ENCODE measurements around the gene INO80E.
"Not testable (repeated sequence)": the region's sequence is repeated elsewhere in the genome, so short reads cannot be mapped to it uniquely, and the experiment has no call there.

INO80E gene

DNA sequence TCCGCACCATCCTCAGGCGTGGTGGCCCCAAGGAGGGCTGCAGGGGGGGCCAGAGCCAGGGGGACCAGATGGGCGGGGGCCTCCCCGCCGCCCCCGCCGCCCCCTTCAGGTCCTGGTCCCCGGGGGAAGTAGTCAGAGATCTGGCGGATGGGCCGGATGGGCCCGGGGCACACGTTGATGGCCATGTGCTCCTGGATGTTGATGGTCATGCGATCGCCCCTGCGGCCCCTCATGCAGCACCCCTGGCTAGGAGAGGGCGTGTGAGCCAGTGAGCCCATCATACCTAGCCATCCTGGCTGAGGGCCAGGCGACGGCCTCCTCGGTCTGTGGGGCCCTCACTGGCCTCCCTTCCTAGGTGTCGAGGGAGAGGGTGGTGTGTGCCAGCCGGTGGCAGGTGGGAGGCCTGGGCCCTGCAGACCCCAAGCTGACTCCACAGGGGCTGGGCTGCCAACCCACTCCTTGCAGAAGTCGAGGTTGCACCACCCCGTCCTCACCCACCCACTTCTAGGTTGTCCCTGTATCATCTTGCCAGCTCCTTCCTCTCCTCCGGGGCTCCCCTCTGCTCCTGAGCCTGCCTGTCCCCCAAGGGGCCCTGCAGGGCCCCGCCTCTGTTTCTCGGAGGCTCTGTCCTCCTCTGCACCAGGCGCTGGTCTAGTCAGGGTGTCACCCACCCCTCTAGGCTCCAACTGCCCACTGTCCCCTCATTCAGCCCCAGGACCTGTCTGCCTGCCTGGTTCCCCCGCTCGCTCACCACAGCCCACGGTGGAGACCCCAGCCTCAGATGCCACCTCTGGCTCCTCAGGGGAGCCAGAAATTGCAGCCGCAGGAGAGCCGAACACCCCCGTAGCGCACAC is 14.2 kb downstream of the INO80E start:
- no peak for DNase-seq (ENCODE audit: low read depth in 2 of 2)

- DNase-seq (ENCODE audit: low read depth in 2 of 2) = no peak
Measured at GRCh38 chr16:30010844-30011713, 15.0 kb downstream of the INO80E start, which contains the start of gene DOC2A. DOC2A (minus strand) TSS chr16:30011027; CDS start chr16:30010222, 805 bp downstream.

GRCh38 chr16:30011714-30012504 is 15.9 kb downstream of the INO80E start:
- no peak for DNase-seq (ENCODE audit: low read depth in 2 of 2)

- not testable (repeated sequence) for DNase-seq (ENCODE audit: low read depth in 2 of 2)
Measured at GRCh38 chr16:30012598-30012997, 16.6 kb downstream of the INO80E start.

DNA sequence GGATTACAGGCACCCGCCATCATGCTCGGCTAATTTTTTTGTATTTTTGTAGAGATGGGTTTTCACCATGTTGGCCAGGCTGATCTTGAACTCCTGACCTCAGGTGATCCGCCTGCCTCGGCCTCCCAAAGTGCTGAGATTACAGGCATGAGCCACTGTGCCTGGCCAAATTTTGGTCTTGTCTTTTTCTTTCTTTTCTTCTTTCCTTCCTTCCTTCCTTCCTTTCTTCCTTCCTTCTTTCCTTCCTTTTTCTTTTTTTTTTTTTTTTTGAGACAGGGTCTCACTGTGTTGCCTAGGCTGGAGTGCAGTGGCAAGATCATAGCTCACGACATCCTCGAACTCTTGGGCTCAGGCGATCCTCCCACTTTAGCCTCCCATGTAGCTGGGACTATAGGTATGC is 19.4 kb downstream of the INO80E start:
- DNase-seq (ENCODE audit: low read depth in 2 of 2) = not testable (repeated sequence)

DNA sequence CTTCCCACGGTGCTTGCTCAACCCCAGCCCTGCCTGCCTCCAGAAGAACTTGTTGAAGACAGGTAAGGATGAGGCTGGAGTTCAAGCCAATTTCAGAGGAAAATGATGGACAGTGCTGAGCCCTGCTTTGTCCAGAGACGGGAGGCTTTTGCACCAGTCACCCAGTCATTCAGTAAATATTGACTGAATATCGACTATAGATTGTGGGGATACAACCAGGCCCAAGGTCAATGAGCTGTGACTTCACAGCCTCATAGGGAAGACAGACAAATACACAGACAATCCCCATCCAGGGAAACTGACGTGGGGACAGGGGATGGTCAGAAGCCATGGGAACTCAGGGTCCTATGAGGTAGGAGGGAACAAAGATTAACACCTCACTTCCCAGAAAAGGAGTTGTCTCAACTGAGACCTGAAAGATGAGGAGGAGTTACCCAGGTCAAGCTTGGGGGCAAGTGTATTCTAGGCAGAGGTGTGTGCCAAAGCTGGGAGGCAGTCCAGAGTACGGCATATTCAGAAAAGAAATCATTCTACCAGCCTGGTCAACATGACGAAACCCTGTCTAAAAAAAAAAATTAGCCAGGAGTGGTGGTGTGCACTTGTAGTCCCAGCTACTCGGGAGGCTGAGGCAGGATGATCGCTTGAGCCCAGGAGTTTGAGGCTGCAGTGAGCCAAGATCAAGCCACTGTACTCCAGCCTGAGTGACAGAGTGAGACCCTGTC is 20.7 kb downstream of the INO80E start:
- DNase-seq (ENCODE audit: low read depth in 2 of 2) = no peak

- DNase-seq (ENCODE audit: low read depth in 2 of 2) = no peak
Measured at GRCh38 chr16:30017277-30017656, 21.2 kb downstream of the INO80E start.

- DNase-seq (ENCODE audit: low read depth in 2 of 2) = not testable (repeated sequence)
Measured at GRCh38 chr16:30017937-30018336, 21.9 kb downstream of the INO80E start.

DNA sequence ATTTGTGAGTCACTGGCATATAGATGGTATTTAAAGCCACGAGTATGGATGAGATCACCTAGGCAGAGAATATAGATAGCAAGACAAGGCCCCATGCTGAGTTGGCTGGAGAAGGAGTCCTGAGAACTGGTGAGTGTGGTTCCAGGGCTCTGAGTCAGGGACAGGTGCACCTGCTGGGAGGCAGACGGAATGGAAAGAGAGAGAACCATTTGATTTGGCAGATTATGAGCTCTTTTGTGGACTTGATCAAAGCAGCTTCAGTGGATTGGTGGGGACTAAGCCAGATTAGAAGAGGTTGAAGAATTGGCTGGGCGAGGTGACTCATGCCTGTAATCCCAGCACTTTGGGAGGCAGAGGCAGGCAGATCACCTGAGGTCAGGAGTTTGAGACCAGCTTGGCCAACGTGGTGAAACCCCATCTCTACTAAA is 22.7 kb downstream of the INO80E start:
- DNase-seq (ENCODE audit: low read depth in 2 of 2) = no peak

DNA sequence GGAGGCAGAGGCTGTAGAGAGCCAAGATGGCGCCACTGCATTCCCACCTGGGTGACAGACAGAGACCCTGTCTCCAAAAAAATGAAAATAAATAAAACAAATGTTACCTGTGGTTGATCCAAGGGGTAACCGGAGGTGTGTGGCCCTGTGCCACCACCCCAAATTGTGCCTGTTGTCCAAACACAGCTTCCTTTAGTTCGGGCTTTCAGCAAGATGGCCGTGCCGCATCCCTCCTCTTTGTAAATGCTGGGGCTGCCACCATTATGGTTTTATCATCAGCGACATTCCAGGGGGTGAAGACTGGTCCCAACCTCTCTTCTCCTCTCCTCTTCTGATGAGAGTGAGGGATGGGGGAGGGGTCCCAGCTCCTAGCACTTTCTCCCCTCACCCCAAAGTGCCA is 26.8 kb downstream of the INO80E start, which contains the start of gene C16orf92:
TSS of gene C16orf92 (plus strand) at position 312 of the 400 bp plus-strand sequence. CDS start 143 bp downstream, outside the sequence.
- no peak for DNase-seq (ENCODE audit: low read depth in 2 of 2)

DNA sequence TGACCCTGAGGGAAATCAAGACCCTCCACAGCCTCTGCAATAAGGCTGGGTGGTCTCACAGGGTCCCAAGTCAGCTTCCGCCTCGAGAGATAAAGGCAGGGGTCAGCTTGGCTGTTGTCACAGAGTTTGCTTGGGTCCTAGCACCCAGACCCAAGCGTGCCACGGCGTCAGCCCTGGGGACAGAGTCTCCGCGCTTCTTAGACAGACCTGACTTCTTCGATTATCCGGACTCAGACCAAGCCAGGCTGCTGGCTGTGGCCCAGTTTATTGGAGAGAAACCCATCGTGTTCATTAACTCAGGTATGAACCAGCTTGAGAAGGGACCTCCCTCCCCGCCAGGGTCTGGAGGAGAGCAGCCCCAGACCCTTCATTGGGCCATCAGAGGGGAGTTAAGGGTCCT is 27.5 kb downstream of the INO80E start:
- DNase-seq (ENCODE audit: low read depth in 2 of 2) = no peak

- no peak for DNase-seq (ENCODE audit: low read depth in 2 of 2)
Measured at GRCh38 chr16:30024451-30024850, 28.4 kb downstream of the INO80E start.

DNA sequence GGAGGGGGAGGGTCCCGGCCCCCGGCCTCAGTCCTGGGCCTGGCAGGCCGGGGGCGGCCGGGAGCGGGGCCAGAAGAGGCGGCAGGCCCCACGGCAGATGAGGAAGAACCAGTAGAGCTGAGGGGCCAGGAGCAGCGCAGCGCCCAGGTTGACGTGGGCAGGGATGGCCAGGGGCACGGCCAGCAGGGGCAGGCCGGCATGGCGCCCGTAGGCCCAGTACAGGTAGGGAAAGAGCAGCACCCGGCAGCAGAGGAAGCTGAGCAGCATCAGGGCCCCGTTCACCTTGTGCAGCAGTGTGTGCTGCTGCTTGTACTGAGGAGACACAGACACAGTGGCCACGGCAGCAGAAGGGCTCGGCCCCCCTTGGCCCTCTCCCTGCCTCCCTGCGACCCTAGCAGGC is 29.1 kb downstream of the INO80E start:
- DNase-seq (ENCODE audit: low read depth in 2 of 2) = no peak

DNA sequence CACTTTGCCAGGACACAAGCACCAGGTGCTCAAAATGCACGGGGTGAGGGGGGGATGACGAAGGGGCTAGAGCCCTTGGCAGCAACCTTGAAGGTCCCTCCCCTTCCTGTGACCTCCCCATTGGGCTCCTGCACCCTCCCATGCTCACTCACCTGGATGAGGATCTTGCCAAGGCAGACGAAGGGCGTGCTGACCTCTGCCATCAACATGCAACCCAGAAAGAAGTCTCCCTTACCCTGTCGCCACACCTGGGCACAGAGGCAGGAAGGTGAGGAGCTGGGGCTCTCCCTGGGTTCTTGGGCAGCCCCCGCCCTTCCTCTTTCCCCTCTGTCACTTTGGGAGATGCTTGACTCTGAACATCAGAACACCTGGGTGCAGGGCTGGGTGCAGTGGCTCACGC is 29.5 kb downstream of the INO80E start:
- DNase-seq (ENCODE audit: low read depth in 2 of 2) = no peak

- no peak for DNase-seq (ENCODE audit: low read depth in 2 of 2)
Measured at GRCh38 chr16:30026449-30026848, 30.4 kb downstream of the INO80E start.

- no peak for DNase-seq (ENCODE audit: low read depth in 2 of 2)
Measured at GRCh38 chr16:30027588-30028437, 31.8 kb downstream of the INO80E start.

GRCh38 chr16:30028438-30029076 is 32.5 kb downstream of the INO80E start:
- DNase-seq (ENCODE audit: low read depth in 2 of 2) = no peak

GRCh38 chr16:30030011-30030685 is 34.1 kb downstream of the INO80E start:
- DNase-seq (ENCODE audit: low read depth in 2 of 2) = no peak

DNA sequence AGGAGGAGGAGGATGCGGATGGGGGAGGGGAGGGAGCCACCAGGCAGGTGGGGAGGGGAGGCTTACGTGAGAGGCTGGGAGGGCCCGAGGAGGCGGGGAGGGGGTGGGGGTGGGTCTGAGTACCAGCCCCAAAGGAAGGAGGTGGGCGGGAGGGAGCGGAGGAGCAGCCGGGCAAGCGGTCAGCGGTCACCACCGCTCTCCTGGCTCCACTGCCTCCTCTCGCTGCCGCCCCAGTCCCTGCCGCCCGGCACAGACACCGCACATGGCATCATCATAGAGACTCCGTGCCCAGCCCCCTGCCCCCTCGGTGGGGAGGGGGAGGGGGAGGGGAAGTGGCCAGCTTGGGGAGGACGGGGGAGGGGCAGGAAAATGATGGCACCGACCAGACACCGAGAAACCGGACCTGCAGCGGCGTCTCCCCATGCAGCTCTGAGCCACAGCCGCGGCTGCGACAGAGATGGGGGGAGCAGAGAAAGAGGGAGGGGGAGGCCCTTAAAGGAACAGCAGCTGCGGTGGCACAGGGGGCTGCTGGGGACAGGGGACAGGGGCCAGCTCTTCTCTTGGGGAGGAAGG is 34.9 kb downstream of the INO80E start, which contains the start of gene TLCD3B:
TSS of gene TLCD3B (minus strand) at position 431 of the 573 bp plus-strand sequence. CDS start 744 bp downstream, outside the sequence.
- no peak for DNase-seq (ENCODE audit: low read depth in 2 of 2)

Measured in fibroblast of skin of left biceps (primary cell).